HG03442 (cell line): ENCODE data around the gene DENND4B.
"Not testable (repeated sequence)": the region's sequence is repeated elsewhere in the genome, so short reads cannot be mapped to it uniquely, and the experiment has no call there.

Source experiments
- ATAC-seq: cut with Tn5 transposase; IDR thresholded peaks from one replicate; pipeline ENCODE4 v1.9.1; 2021; ENCODE audit warnings: mild to moderate bottlenecking, moderate library complexity; ENCODE audit not compliant: unreplicated experiment

Gene DENND4B

DNA sequence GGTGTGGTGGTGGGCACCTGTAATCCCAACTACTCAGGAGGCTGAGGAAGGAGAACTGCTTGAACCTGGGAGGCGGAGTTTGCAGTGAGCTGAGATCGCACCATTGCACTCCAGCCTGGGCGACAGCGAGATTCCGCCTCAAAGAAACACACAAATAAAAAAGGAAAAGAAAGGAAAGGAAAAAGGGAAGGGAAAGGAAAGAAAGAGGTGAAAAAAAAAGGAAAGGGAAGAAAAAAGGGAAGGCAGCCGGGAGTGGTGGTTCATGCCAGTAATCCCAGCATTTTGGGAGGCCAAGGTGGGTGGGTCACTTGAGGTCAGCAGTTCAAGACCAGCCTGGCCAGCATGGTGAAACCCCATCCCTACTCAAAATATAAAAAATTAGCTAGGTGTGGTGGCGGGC, 55.5 kb downstream of the DENND4B start:
- ATAC-seq: not testable (repeated sequence)

DNA sequence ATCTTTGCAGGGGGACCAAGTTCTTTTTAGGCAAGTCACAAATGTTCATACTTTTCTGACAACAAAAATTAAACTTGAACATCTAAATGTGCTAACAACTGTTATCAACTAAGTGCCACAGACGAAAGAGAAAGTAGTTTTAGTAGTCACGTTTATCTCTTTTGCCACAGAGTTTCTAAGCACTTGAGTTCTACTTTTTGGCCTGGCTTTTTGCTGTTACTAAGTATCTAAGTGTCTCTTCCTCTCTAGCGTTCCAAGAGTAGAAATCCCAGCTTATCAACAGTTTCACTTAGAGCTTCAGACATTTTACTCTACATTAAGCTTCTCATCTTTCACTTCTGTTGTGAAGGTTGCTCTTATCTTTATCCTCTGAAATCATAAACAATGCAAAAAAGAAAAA, 58.0 kb downstream of the DENND4B start:
- ATAC-seq: no peak

DNA sequence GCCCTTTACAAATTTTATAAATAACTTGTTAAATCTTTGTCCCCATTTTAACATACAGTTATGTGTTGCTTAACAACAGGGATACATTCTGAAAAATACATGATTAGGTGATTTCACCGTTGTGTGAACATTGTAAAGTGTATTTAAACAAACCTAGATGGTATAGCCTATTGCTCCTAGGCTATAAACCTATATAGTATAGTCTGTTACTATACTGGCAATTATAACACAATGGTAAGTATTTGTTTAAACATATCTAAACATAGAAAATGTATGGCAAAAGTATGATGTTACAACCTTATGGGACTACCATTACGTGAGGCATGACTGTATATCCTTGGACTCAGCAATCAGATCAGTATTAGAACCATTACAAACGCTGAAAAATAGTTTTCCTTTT, 60.4 kb downstream of the DENND4B start:
- no peak for ATAC-seq

DNA sequence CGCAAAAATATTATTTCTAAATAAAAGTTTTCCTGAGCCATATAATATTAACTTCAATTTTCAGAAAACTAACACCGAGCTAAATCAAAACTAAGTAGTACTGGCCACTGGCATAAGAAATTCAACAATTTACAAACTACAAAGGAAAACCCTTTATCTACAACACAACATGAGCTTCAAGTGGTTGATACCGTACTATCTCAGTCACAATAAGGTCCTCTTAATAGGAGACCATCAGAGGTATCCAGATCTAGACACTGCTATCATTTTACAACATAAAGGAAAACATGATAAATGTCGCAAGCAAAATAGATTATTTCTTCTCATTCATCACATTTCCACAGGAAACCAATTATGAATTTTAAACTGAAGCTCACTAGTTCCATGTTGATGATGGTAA, 63.3 kb downstream of the DENND4B start:
- ATAC-seq: no peak

DNA sequence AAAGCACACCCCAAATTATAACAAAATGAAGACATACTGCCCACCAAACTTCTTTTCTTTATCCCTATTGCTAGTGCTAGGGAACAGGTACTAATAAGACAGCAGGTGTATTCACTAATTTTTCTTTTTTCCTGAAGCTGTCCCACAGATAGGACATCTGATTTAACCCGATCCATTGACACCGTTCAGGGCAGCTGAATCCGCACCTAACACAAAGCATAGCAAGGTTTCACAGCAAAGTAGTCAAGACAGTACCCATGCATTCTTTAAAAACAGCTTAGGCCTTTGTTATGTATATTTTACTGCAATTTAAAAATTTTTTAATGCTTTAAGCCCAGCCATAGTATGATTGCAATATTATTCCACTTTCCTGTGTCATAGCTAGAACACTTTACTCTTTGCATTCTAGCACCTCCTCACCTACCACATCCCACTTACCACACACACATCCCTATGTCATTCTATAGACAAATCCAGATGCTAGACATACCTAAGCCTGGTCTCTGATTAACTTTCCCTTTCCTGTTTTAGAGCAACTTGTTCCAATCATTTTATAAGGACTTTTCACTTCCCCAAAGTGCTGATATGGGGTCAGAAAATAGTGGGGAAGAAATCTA, 64.1 kb downstream of the DENND4B start:
- ATAC-seq: no peak

DNA sequence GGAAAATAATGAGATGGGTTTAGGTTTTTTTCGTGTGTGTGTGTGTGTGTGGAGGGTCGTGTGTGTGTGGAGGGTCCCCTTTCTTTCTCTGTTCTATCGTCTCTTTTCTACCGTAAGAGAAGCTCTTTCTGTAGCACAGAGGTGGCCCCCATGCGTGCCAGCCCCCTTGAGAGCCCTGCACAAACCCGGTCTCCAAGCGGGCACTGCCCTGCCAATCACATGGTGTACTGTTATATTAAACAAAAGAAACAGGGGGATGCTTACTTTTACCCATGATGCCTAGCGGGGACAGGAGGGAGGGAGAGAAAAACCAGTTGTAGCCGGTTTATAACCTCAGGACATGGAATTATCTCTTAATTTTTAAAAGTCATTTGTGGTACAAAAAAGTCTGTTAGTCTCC, 64.8 kb downstream of the DENND4B start:
- ATAC-seq: no peak

DNA sequence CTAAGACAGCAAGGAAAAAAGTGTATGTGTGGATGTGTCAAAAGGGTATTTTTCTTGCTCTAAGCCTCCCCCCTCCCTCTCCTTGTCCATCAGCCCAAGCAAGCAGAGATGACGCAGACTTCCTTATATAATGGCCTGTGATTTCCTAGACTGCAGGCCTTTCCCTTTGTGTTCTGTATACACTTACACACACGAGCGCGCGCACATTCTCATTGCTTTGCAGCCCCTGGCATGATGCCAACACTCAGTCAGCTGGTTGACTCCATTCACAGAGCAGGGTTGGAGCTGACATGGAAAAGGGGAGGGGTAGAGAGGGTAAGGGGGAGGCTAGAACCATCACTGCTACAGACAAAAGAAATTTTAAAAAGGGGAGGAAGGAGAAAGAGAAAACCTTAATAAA, 65.6 kb downstream of the DENND4B start:
- no peak for ATAC-seq

DNA sequence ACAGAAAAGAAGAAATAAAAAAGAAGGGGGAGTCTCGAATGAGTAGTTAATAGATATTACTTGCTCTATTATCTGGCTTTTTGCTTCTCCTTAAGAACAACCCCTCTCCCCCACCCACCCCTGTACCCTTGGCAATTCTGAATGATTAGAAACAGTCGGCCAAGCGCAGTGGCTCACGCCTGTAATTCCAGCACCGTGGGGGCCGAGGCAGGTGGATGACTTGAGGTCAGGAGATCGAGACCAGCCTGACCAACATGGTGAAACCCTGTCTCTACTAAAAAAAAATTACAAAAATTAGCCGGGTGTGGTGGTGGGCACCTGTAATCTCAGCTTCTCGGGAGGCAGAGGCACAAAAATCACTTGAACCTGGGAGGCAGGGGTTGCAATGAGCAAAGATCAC, 66.5 kb downstream of the DENND4B start:
- no peak for ATAC-seq
